Measurements from ENCODE around the gene ROBO3.

ROBO3 gene

GRCh38 chr11:124922831-124923230 lies 57.6 kb downstream of the ROBO3 start:
- no peak for DNase-seq (ENCODE audit: low read depth)

GRCh38 chr11:124923296-124923695 lies 58.1 kb downstream of the ROBO3 start:
- no peak for DNase-seq (ENCODE audit: low read depth)

GRCh38 chr11:124928942-124929665 lies 63.9 kb downstream of the ROBO3 start:
- DNase-seq (ENCODE audit: low read depth), result no peak

GRCh38 chr11:124930799-124931198 lies 65.6 kb downstream of the ROBO3 start:
- no peak for DNase-seq (ENCODE audit: low read depth)
